ENCODE data around the gene C1QTNF6. TPM values are rescaled to one million over a fixed set of nuclear protein-coding genes. Genes with fewer than 3 reads are reported as not detected.

Gene C1QTNF6
- polyA plus RNA-seq, 2 of the 4 experiments (the other 2 are of a cell fraction): 18.6 to 24.5 TPM

GRCh38 chr22:37231406-37232139 is 43.5 kb upstream of the C1QTNF6 start:
- DNase-seq (ENCODE audit: low read depth in 1 of 2, low spot score in 1 of 2) (no peak), ATAC-seq (no peak), FAIRE-seq (no peak)
- POLR2A ChIA-PET: no interaction called here
- Histone ChIP-seq H3K4me1 (peaks cover 26% of the 10 kb centered on the region), H3K9me3 (no peaks in the 10 kb centered on the region), H3K4me2 (no peak overlapping the region), H3K4me3 (no peak overlapping the region), H3K27ac (no peak overlapping the region; a peak in 1 of 6 replicates)
- WGBS (ENCODE audit: missing lambda C conversion rate): 89% methylated on average over 21 of the region's 21 CpGs
- CTCF ChIA-PET: interaction anchor here (1.3 to 4.6 kb wide), 2 partner anchors 9 to 29 kb away, joined by 5 to 30 read pairs; no protein-coding TSS in a partner anchor
- no peak for TF ChIP-seq EHF (CRISPR knock-in tag; IDR thresholded peaks at IDR 0.05)
- TF ChIP-seq EHMT2 (IDR thresholded peaks at IDR 0.05; ENCODE audit: low read depth): no peak
- no peak for TF ChIP-seq CEBPB (IDR thresholded peaks at IDR 0.05)
- no peak for TF ChIP-seq KDM1A (IDR thresholded peaks at IDR 0.05; ENCODE audit: low read depth)
- TF ChIP-seq CHD4 (IDR thresholded peaks at IDR 0.05; ENCODE audit: borderline replicate concordance): no peak
- TF ChIP-seq, protein P1, sequence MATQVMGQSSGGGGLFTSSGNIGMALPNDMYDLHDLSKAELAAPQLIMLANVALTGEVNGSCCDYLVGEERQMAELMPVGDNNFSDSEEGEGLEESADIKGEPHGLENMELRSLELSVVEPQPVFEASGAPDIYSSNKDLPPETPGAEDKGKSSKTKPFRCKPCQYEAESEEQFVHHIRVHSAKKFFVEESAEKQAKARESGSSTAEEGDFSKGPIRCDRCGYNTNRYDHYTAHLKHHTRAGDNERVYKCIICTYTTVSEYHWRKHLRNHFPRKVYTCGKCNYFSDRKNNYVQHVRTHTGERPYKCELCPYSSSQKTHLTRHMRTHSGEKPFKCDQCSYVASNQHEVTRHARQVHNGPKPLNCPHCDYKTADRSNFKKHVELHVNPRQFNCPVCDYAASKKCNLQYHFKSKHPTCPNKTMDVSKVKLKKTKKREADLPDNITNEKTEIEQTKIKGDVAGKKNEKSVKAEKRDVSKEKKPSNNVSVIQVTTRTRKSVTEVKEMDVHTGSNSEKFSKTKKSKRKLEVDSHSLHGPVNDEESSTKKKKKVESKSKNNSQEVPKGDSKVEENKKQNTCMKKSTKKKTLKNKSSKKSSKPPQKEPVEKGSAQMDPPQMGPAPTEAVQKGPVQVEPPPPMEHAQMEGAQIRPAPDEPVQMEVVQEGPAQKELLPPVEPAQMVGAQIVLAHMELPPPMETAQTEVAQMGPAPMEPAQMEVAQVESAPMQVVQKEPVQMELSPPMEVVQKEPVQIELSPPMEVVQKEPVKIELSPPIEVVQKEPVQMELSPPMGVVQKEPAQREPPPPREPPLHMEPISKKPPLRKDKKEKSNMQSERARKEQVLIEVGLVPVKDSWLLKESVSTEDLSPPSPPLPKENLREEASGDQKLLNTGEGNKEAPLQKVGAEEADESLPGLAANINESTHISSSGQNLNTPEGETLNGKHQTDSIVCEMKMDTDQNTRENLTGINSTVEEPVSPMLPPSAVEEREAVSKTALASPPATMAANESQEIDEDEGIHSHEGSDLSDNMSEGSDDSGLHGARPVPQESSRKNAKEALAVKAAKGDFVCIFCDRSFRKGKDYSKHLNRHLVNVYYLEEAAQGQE (IDR thresholded peaks at IDR 0.05): no peak
- no peak for TF ChIP-seq POLR2A (IDR thresholded peaks at IDR 0.05; ENCODE audit: low read length)
- TF ChIP-seq MYC (IDR thresholded peaks at IDR 0.05; ENCODE audit: borderline replicate concordance, low read length): no peak
- no peak for TF ChIP-seq MAX (IDR thresholded peaks at IDR 0.05)

GRCh38 chr22:37230673-37231405 is 42.8 kb upstream of the C1QTNF6 start:
- TF ChIP-seq JUN (IDR thresholded peaks at IDR 0.05) (no peak), CBX8 (IDR thresholded peaks at IDR 0.05) (no peak), ZFP36 (IDR thresholded peaks at IDR 0.05; ENCODE audit: borderline replicate concordance, partially characterized antibody) (peak; percentile 90)
- DNase-seq (ENCODE audit: low read depth in 1 of 2, low spot score in 1 of 2) (no peak), FAIRE-seq (no peak), ATAC-seq (no peak)
- ChIA-PET POLR2A (no interaction called here), CTCF (interaction anchor here (0.6 to 4.6 kb wide), 3 partner anchors 10 to 1209 kb away, joined by 3 to 30 read pairs (median 5); no protein-coding TSS in a partner anchor)
- H3K9me3 ChIP-seq: no peaks in the 10 kb centered on the region
- 77% methylated on average over 5 of the region's 14 CpGs for WGBS (ENCODE audit: missing lambda C conversion rate)
- H3K27ac ChIP-seq: peak overlapping the region in 1 of 2 experiments; percentile 81; a peak in 3 of 6 replicates
- H3K4me3 ChIP-seq: no peak overlapping the region
- H3K4me2 ChIP-seq: no peak overlapping the region
- peaks cover 26% of the 10 kb centered on the region for H3K4me1 ChIP-seq

- ChIA-PET POLR2A (no interaction called here), CTCF (interaction anchor here (0.5 to 4.6 kb wide), 3 partner anchors 23 to 1208 kb away, joined by 3 to 30 read pairs (median 3); no protein-coding TSS in a partner anchor)
- H3K9me3 ChIP-seq: no peaks in the 10 kb centered on the region
- WGBS (ENCODE audit: missing lambda C conversion rate): 45% methylated on average over 3 of the region's 8 CpGs
- H3K4me1 ChIP-seq: peaks cover 26% of the 10 kb centered on the region
- TF ChIP-seq HOXB13 (CRISPR knock-in tag; IDR thresholded peaks at IDR 0.05; ENCODE audit: low read depth) (no peak), HES2 (IDR thresholded peaks at IDR 0.05) (no peak), ZFP36 (IDR thresholded peaks at IDR 0.05; ENCODE audit: borderline replicate concordance, partially characterized antibody) (peak; percentile 85), HDAC2 (IDR thresholded peaks at IDR 0.05) (no peak)
- FAIRE-seq: no peak
- ATAC-seq: peak in 1 of 2 experiments; percentile 6; a peak in 1 of 6 replicates
- H3K27ac ChIP-seq: peak overlapping the region in 1 of 2 experiments; percentile 81; a peak in 3 of 6 replicates
- no peak overlapping the region for H3K4me3 ChIP-seq
- no peak for DNase-seq (ENCODE audit: low read depth in 1 of 2, low spot score in 1 of 2)
- H3K4me2 ChIP-seq: peak overlapping the region; percentile 46; the same call in 1 of the 3 replicates
These were observed 42.0 kb upstream of the C1QTNF6 start for GRCh38 chr22:37229805-37230672.

All from A549 (cell line).